ENCODE measurements around the gene IBA57.
"Not testable (repeated sequence)": the region's sequence is repeated elsewhere in the genome, so short reads cannot be mapped to it uniquely, and the experiment has no call there.

Gene IBA57

GRCh38 chr1:228224198-228225164, 58.9 kb downstream of the IBA57 start:
- Histone ChIP-seq H3K27ac (no peak overlapping the region), H3K4me3 (no peak overlapping the region)
- DNase-seq (ENCODE audit: low spot score): no peak
- no peak for TF ChIP-seq CTCF (IDR thresholded peaks at IDR 0.05)

GRCh38 chr1:228225165-228225710, 59.6 kb downstream of the IBA57 start:
- no peak for TF ChIP-seq CTCF (IDR thresholded peaks at IDR 0.05)
- DNase-seq (ENCODE audit: low spot score): no peak
- Histone ChIP-seq H3K27ac (no peak overlapping the region), H3K4me3 (no peak overlapping the region)

GRCh38 chr1:228225740-228226139, 60.1 kb downstream of the IBA57 start:
- DNase-seq (ENCODE audit: low spot score): no peak
- TF ChIP-seq CTCF (IDR thresholded peaks at IDR 0.05): no peak
- Histone ChIP-seq H3K4me3 (no peak overlapping the region), H3K27ac (no peak overlapping the region)

- TF ChIP-seq CTCF (IDR thresholded peaks at IDR 0.05): no peak
- DNase-seq (ENCODE audit: low spot score): no peak
- no peak overlapping the region for H3K27ac ChIP-seq
- H3K4me3 ChIP-seq: no peak overlapping the region
Observed at GRCh38 chr1:228226141-228226874, 60.7 kb downstream of the IBA57 start.

- Histone ChIP-seq H3K27ac (no peak overlapping the region), H3K4me3 (no peak overlapping the region)
- no peak for TF ChIP-seq CTCF (IDR thresholded peaks at IDR 0.05)
- no peak for DNase-seq (ENCODE audit: low spot score)
Observed at GRCh38 chr1:228226956-228227791, 61.6 kb downstream of the IBA57 start.

GRCh38 chr1:228228147-228228546, 62.5 kb downstream of the IBA57 start:
- not testable (repeated sequence) for H3K27ac ChIP-seq; DNase-seq (ENCODE audit: low spot score); H3K4me3 ChIP-seq

Data from coronary artery (tissue), 2 donors.